Measurements from ENCODE around the gene CASKIN1.

GRCh38 chr16:2199095-2199494 lies 2.7 kb upstream of the CASKIN1 start:
- TF ChIP-seq POLR2A (IDR thresholded peaks at IDR 0.05): no peak
- TF ChIP-seq CTCF (IDR thresholded peaks at IDR 0.05): no peak
- no peak for TF ChIP-seq POLR2AphosphoS5 (IDR thresholded peaks at IDR 0.05)
